ENCODE data around the gene ELAVL4.

Gene ELAVL4

DNA sequence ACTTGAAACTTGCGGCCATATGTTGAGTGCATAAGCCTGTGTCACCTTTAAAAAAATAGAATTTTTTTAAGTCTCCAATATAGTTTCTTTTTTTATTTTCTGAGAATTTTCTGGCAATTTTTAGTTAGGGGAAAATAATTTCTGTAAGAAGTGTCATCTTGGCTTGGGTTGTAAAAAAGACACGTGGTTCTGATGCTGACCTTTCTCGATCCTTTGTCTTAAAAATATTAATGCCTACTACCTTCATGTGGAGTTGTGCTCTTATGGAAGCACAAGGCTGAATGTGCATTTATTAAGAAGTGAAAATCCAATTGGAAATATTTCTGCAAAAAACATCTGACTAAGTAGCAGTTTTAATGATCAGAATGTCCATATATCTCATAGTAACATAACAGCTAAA is 3.5 kb downstream of the ELAVL4 start:
- TF ChIP-seq, protein P1, sequence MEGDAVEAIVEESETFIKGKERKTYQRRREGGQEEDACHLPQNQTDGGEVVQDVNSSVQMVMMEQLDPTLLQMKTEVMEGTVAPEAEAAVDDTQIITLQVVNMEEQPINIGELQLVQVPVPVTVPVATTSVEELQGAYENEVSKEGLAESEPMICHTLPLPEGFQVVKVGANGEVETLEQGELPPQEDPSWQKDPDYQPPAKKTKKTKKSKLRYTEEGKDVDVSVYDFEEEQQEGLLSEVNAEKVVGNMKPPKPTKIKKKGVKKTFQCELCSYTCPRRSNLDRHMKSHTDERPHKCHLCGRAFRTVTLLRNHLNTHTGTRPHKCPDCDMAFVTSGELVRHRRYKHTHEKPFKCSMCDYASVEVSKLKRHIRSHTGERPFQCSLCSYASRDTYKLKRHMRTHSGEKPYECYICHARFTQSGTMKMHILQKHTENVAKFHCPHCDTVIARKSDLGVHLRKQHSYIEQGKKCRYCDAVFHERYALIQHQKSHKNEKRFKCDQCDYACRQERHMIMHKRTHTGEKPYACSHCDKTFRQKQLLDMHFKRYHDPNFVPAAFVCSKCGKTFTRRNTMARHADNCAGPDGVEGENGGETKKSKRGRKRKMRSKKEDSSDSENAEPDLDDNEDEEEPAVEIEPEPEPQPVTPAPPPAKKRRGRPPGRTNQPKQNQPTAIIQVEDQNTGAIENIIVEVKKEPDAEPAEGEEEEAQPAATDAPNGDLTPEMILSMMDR (IDR thresholded peaks at IDR 0.05; ENCODE audit: insufficient read depth, low read depth, low read length, missing control alignments) = no peak
- no peak overlapping the region for H3K4me3 ChIP-seq (ENCODE audit: low read length)
- DNase-seq (ENCODE audit: low read depth) = no peak

DNA sequence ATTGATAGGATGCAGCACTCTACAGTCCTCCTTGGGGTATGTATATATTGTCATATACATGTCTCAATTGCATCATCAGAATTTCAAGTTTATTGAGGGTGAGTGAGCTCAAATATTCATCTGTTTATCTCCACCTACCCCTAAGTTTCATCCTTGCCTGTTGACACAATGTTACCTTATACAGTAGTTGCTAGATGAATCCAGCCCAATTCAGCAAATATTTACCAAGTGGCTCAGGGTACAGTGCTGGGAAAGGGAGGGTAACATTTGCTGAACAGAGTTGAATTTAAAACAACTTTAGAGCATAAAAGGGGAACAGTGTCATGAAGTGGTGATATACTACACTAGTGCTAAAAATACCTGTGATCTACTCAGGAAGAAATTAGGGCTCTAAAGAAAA is 14.4 kb downstream of the ELAVL4 start:
- TF ChIP-seq, protein P1 (IDR thresholded peaks at IDR 0.05; ENCODE audit: insufficient read depth, low read depth, low read length, missing control alignments) = no peak
- DNase-seq (ENCODE audit: low read depth) = no peak
- H3K4me3 ChIP-seq (ENCODE audit: low read length) = no peak overlapping the region

DNA sequence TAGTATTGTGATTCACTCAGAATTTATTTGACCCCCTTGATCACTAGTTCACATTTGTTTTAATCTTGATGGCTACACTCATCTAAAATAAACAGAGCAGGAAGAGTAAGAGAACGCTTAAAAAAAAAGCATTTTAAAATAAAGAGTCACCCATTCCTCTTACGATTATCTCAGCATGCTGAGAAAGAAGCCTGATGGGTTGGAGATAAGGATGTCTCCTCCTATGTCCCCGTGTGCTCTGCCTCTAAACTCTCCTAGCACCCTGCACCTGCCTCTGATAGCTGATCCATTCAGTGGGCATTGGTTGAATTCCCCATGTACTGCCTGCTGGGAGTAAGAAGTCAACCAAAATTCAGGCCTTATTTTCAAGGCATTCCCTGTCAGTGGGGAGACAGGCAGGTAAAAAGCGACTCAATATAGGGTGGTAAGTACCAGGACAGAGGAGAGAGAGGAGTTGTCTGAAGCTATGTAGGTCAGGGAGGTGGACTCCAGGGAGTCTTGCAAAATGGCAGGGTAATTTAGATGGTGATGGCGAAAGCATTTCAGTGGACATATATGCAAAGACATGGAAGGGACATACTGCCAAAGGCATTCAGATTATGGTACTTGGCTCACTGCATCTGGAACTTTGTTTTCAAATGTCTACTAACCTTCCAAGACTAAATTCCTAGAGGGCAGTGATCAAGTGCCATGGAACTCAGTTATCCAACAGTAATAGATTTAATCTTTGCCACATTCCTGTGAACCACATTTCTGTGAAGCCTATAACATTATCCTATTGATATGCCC is 18.4 kb downstream of the ELAVL4 start:
- H3K4me3 ChIP-seq (ENCODE audit: low read length) = no peak overlapping the region
- DNase-seq (ENCODE audit: low read depth) = no peak
- TF ChIP-seq, protein P1 (IDR thresholded peaks at IDR 0.05; ENCODE audit: insufficient read depth, low read depth, low read length, missing control alignments) = no peak

DNA sequence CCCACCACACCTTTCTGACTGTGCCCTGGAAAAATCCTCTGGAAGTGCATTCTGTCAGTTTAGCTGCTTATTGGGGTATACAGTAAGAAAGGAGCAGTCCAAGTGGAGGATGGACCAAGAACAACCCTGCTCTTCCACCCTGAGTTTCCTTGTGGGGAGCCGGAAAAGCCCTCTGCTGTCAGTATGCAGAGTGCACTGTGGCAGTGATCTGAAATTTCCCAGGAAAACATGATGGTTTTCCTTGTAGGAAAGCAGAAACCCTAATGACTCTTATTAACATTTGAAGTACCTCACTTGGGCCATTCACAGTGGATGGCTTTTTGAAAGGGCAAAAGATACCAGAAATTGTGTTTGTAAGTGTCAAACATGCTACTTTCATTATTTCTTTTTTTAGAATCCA is 20.5 kb downstream of the ELAVL4 start:
- TF ChIP-seq, protein P1 (IDR thresholded peaks at IDR 0.05; ENCODE audit: insufficient read depth, low read depth, low read length, missing control alignments) = no peak
- no peak overlapping the region for H3K4me3 ChIP-seq (ENCODE audit: low read length)
- DNase-seq (ENCODE audit: low read depth) = no peak

DNA sequence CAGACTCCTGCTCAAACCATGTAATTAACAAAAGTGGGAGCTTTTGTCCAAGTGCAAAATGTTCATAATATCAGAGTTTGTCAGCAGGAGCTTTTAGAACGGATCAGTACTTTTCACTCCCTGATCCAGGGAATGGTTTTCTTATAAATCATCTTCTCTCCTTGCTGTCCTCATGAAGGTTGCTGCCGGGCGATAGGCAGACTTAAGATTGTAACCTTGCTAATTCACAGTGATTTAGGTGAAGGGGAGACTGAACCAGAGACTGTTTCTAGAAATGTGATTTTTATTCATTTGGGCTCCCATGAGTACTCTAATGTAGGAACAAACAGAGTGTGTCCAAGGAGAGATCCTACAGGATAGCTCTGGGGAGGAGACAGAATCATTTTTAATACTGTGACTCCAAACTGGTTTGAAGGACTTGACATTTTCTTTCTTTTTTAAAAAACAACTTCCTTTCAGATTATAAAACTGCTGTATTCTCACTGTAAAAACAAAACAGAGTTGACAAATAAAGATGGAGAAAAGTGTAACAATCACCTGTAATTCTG is 23.7 kb downstream of the ELAVL4 start:
- no peak for DNase-seq (ENCODE audit: low read depth)
- TF ChIP-seq, protein P1 (IDR thresholded peaks at IDR 0.05; ENCODE audit: insufficient read depth, low read depth, low read length, missing control alignments) = no peak
- H3K4me3 ChIP-seq (ENCODE audit: low read length) = no peak overlapping the region

DNA sequence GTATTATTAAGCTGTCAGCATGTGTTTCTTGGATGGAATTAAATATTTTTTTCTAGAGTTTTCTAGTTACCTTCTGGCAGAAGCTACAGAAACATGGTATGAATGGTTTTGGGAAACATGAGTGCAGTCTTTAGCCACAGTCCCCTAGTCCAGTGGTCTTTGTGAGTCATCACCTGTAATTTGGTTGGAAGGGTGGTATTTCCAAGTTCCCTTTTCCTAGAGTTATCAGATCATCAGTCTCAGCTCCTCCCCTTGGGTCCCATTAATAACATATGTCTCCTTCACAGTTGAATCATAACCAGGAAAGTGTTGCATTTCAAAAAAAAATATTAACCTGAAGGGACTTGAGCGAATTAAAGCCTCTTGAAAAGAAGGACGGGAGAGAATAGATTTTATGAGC is 27.0 kb downstream of the ELAVL4 start:
- no peak for DNase-seq (ENCODE audit: low read depth)

More for the DNA sequence above, 27.0 kb downstream of the ELAVL4 start:
- TF ChIP-seq, protein P1 (IDR thresholded peaks at IDR 0.05; ENCODE audit: insufficient read depth, low read depth, low read length, missing control alignments) = no peak
- H3K4me3 ChIP-seq (ENCODE audit: low read length) = no peak overlapping the region

Data from epithelial cell of esophagus (primary cell).